ENCODE data around the gene STMN3.

GRCh38 chr20:63656451-63656850, 3.2 kb upstream of the STMN3 start:
- TF ChIP-seq YY1 (IDR thresholded peaks at IDR 0.05; ENCODE audit: insufficient read depth, insufficient read length) = no peak
- no peak for TF ChIP-seq ZNF274 (IDR thresholded peaks at IDR 0.05; ENCODE audit: low read depth, low read length)

Data from NT2/D1 (cell line).